Heart right ventricle (tissue), 16 donors: ENCODE data around the gene MESD. TPM values are rescaled to one million over a fixed set of nuclear protein-coding genes. Genes with fewer than 3 reads are reported as not detected.

Experiments used
- ATAC-seq, 8 donors: fragments of 200-7000 bp; cut with Tn5 transposase; one replicate each; pipeline ENCODE4 v1.9.1; 2020; ENCODE audit warnings: mild to moderate bottlenecking in 8 of 8, moderate library complexity in 8 of 8, moderate number of reproducible peaks in 1 of 8
- DNase-seq, 2 donors: peaks; one replicate each; pipeline ENCODE4 v3.0.0-alpha.2; 2020
- H3K27ac ChIP-seq, 10 donors: fragments of 200-600 bp; sonication (generic) in 2 of 10; one replicate each; pipeline versions ENCODE4 v1.5.0 to v1.8.0; 2020 to 2022; ENCODE audit warnings: mild to moderate bottlenecking in 3 of 10
- H3K27me3 ChIP-seq, 7 donors: fragments of 200-600 bp; one replicate each; pipeline ENCODE4 v1.8.0; 2021 to 2022; ENCODE audit warnings: mild to moderate bottlenecking in 2 of 7
- H3K36me3 ChIP-seq, 9 donors: fragments of 200-600 bp; sonication (generic) in 1 of 9; one replicate each; pipeline versions ENCODE4 v1.5.0 to v1.8.0; 2020 to 2022; ENCODE audit warnings: mild to moderate bottlenecking in 2 of 9
- H3K4me1 ChIP-seq, 9 donors: fragments of 200-600 bp; sonication (generic) in 1 of 9; one replicate each; pipeline versions ENCODE4 v1.5.0 to v1.8.0; 2020 to 2022; ENCODE audit warnings: mild to moderate bottlenecking in 4 of 9
- H3K4me3 ChIP-seq, 10 donors: fragments of 200-600 bp; sonication (generic) in 2 of 10; one replicate each; pipeline versions ENCODE4 v1.5.0 to v1.8.0; 2020 to 2022; ENCODE audit warnings: mild to moderate bottlenecking in 7 of 10, moderate library complexity in 2 of 10
- H3K9me3 ChIP-seq, 11 donors: fragments of 200-600 bp in 10 of 11; sonication (generic) in 2 of 11; one replicate each; pipeline versions ENCODE4 v1.5.0 to v1.8.0; 2013 to 2022; ENCODE audit warnings: mild to moderate bottlenecking in 2 of 11, control low read depth in 1 of 11, moderate library complexity in 1 of 11
- WGBS, 2 donors: extraction: QIAGEN DNeasy Blood & Tissue Kit; methylation state at CpG; one replicate each; pipeline ENCODE4 v1.1.7; 2013; ENCODE audit warnings: inconsistent platforms in 1 of 2; 5-methylcytosine and 5-hydroxymethylcytosine counted together
- intact Hi-C, 10 donors: fragments of 100-400 bp; cut with DNase I; formaldehyde crosslinking; loops; one replicate each; pipeline versions ENCODE4 v1.11.1 to v1.14.2; 2022
- polyA plus RNA-seq, 2 donors: library from polyadenylated mRNA; stranded (reverse); fragments of 200-250 nt; gene quantifications; one replicate each; pipeline ENCODE4 v1.2.3, GENCODE V29; 2013
- total RNA-seq, 10 donors: library from RNA; stranded (reverse); fragmentation: NEBNext Ultra II Directional in 3 of 10; extraction: Animal tissue kit (Norgen Biotek cat#: 25700) in 3 of 10; gene quantifications; one replicate each; pipeline versions ENCODE4 v1.2.1 to v1.2.4, GENCODE V29; 2021 to 2023
- TF ChIP-seq, protein P1 (sequence below), 9 donors: fragments of 200-600 bp; sonication (generic) in 2 of 9; IDR thresholded peaks; one replicate each; pipeline versions ENCODE4 v1.5.0 to v1.8.0; 2021 to 2022; ENCODE audit warnings: antibody characterized with exemption in 9 of 9, mild to moderate bottlenecking in 5 of 9, moderate library complexity in 1 of 9
- donor health status: Arrhythmogenic right ventricular cardiomyopathy.
- donor health status: ischemic (EF 13 %, LVEDD 7.1; RV severe dilation, severe dysfunction).
- donor health status: healthy with polysubstance abuse.
- donor health status: DM: no; HTN: yes; CAD: no.
- donor health status: DM: no; HTN: no; CAD: no.
- donor health status: ischemic (EF 25% LVEDD 6.9; RV normal size, moderate dysfunction).
- donor health status: ischemic (EF 25% LVEDD 5.7; RV mildly dilated, moderate dysfunction).
- donor health status: healthy.
- donor health status: DM: yes; HTN: yes; CAD: no.
- donor health status: Ischemic cardiomyopathy.
- donor health status: ischemic (EF 35%, LVEDD 5.7; RV mildly dilated, moderate dysfunction).
- donor health status: nonischemic (EF 11% LVEDD 7.7; RV severe dilation, severe dysfunction).
- donor health status: DM: yes; HTN: yes; CAD: no.
- donor health status: PGD.
- donor health status: ischemic (EF 29% LVEDD 5.4; RV normal size, mild dysfunction).
- donor health status: nonischemic (EF 23%, LVEDD 6.1; RV moderate dilation, normal function).

MESD gene
- total and polyA plus RNA-seq, 12 donors, result 11.1 to 17.6 (median 14.7) TPM

DNA sequence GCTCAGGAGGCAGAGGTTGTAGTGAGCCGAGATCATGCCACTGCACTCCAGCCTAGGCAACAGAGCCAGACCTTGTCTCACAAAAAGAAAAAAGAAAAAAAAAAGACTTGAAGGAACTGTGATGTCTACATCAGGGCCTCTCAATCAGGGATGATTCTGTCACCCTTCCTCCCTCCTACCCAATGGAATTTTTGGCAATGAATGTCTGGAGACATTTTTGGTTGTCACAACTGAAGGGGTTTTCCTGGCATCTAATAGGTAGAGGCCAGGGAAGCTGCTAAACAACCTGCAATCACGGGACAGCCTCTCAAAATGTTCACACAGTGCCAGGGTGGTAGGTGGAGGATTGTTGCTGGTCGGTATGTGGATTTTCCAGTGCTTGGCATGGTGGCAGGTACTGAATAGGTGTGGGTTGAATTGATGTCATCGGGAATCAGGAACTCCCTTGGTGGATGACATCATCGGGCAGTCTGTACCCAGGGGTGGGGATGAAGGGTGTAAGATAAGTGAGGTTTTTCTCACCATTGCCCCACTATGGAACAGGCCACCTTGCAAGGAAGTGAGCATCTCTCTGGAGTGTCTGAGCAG lies 71.3 kb downstream of the MESD start:
- no peak overlapping the region for H3K27ac ChIP-seq

DNA sequence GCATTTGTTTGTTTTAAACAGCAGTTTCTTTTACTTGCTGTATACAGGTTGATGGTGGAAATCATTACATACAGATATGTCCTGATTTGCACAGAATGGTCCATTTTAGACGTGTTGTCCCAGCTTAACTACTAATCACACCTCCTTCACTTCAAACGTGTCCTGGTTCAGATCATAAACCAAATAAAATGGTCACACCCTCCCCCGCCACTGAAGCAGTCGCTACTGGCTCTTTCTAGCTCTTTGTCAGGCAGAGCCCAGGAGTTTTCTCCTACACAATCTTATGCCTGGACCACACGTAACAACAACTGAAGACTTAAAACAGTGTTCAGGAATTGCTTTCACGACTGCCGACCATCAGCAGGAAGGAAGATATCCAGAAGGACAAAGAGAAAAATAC lies 73.6 kb downstream of the MESD start:
- intact Hi-C loops, result no loop called here
- Histone ChIP-seq H3K4me3 (no peak overlapping the region), H3K4me1 (peaks cover 0 to 3% (median 0%) of the 10 kb centered on the region in 9 donors), H3K9me3 (no peaks in the 10 kb centered on the region), H3K27me3 (no peaks in the 10 kb centered on the region), H3K36me3 (peaks cover 0 to 1% (median 0%) of the 10 kb centered on the region in 9 donors), H3K27ac (no peak overlapping the region)
- TF ChIP-seq, protein P1, sequence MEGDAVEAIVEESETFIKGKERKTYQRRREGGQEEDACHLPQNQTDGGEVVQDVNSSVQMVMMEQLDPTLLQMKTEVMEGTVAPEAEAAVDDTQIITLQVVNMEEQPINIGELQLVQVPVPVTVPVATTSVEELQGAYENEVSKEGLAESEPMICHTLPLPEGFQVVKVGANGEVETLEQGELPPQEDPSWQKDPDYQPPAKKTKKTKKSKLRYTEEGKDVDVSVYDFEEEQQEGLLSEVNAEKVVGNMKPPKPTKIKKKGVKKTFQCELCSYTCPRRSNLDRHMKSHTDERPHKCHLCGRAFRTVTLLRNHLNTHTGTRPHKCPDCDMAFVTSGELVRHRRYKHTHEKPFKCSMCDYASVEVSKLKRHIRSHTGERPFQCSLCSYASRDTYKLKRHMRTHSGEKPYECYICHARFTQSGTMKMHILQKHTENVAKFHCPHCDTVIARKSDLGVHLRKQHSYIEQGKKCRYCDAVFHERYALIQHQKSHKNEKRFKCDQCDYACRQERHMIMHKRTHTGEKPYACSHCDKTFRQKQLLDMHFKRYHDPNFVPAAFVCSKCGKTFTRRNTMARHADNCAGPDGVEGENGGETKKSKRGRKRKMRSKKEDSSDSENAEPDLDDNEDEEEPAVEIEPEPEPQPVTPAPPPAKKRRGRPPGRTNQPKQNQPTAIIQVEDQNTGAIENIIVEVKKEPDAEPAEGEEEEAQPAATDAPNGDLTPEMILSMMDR (IDR thresholded peaks at IDR 0.05), result no peak
- DNase-seq (no peak), ATAC-seq (no peak)
- 85 to 86% methylated on average over 7 of the region's 7 CpGs for WGBS, 2 donors

More for the DNA sequence above, 71.3 kb downstream of the MESD start:
- TF ChIP-seq, protein P1 (IDR thresholded peaks at IDR 0.05), result no peak
- no peaks in the 10 kb centered on the region for H3K9me3 ChIP-seq
- H3K27me3 ChIP-seq, result no peaks in the 10 kb centered on the region
- intact Hi-C loops, result no loop called here
- no peak overlapping the region for H3K4me3 ChIP-seq
- peaks cover 0 to 4% (median 0%) of the 10 kb centered on the region in 9 donors for H3K36me3 ChIP-seq
- H3K4me1 ChIP-seq, result peaks cover 0 to 3% (median 0%) of the 10 kb centered on the region in 9 donors
- no peak for DNase-seq
- WGBS, 2 donors, result 91 to 96% methylated on average over 5 of the region's 5 CpGs
- no peak for ATAC-seq

DNA sequence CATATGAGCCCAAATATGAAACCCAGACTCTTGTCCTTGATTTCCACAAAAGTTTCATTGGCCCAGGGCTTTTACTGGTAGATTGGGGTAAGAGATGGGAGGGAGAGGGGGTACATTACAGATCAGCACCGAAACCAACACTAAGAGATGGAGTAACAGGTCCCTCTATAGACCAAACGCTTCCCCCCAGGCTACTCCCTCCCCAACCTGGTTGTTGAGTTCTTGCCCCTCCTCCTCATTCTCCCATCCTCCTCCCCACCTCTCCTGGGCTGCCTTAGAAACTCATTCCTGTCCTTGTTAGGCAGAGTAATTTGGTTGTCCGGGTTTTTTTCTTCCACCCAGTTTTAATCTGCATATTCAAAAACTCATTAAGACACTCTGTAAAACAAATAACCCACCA lies 74.1 kb downstream of the MESD start:
- Histone ChIP-seq H3K9me3 (no peaks in the 10 kb centered on the region), H3K36me3 (peaks cover 0 to 7% (median 0%) of the 10 kb centered on the region in 9 donors), H3K4me3 (no peak overlapping the region), H3K27me3 (no peaks in the 10 kb centered on the region), H3K27ac (no peak overlapping the region), H3K4me1 (peaks cover 0 to 3% (median 0%) of the 10 kb centered on the region in 9 donors)
- TF ChIP-seq, protein P1 (IDR thresholded peaks at IDR 0.05), result no peak
- DNase-seq (no peak), ATAC-seq (no peak)
- intact Hi-C loops, result no loop called here
- WGBS, 2 donors, result 76 to 84% methylated on average over 3 of the region's 3 CpGs

DNA sequence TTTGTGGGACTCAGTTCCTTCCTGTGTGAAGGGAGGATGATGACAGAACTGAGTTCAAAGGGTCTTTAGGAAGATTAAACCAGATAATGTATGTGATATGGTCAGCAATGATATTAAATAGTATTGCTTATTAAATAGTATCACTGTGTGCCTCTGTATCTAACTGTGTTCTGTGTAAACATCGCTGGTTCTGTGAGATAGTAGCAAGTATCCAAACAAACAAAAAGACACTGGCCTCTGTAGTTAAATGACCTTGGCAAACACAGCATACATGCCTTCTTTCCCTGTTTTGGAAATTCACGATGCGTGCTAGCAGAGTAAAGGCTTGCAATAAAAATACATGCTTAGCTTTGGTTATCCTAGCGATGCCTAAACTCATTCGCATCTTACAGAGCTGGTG lies 76.1 kb downstream of the MESD start:
- peaks cover 0 to 25% (median 5%) of the 10 kb centered on the region in 9 donors for H3K36me3 ChIP-seq
- intact Hi-C loops, result no loop called here
- peaks cover 0 to 7% (median 0%) of the 10 kb centered on the region in 11 donors for H3K9me3 ChIP-seq
- TF ChIP-seq, protein P1 (IDR thresholded peaks at IDR 0.05), result no peak
- ATAC-seq (no peak), DNase-seq (no peak)
- H3K4me3 ChIP-seq, result no peak overlapping the region
- H3K4me1 ChIP-seq, result peaks cover 0 to 3% (median 0%) of the 10 kb centered on the region in 9 donors
- H3K27me3 ChIP-seq, result no peaks in the 10 kb centered on the region
- 89 to 95% methylated on average over 5 of the region's 5 CpGs for WGBS, 2 donors
- H3K27ac ChIP-seq, result no peak overlapping the region
